ENCODE data around the gene ENOSF1. TPM values are rescaled to one million over a fixed set of nuclear protein-coding genes. Genes with fewer than 3 reads are reported as not detected.

Gene ENOSF1
- total RNA-seq, 6 experiments from 2014 or later = 36.7 to 71.9 (median 58.5) TPM

DNA sequence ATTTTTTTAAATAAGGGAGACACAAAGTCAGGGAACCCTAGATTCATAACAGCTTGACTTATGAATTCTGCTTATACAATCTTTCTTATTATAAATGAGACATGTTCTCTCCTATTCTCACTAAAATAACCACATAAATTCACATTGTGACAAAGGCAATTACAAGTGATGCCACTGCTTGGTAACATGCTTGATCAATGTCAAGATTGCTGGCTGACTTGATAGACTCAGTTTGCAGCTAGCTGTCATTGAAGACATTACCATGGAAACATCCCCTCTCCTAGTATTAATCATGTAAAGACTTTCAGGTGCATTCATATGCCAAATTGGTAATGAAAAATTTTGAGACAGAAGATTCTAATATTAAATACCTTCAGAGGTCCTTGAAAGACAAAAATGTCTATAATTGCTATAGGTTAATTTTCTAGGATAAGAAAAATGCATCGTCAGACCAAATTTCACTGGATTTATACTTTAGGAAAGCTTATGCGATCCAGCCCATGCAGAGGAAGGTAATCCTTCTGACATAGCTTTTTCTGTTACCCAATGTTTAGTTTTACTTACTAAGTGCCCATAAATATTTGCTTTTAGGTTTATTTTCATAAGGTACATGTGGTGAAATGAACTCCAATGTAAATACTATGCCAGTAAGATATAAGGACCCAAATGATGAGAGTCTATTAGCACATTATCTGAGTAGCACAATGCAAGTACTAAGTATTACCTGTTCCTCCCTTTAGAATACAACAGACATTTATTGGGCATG is 32.6 kb upstream of the ENOSF1 start:
- ATAC-seq = peak in 2 of 4 donors; percentile 52 to 79
- 90% methylated on average over 2 of the region's 2 CpGs for WGBS (ENCODE audit: insufficient coverage, low coverage, low lambda C conversion rate, missing lambda C conversion rate)
- Histone ChIP-seq H3K9me3 (no peaks in the 10 kb centered on the region), H3K4me3 (no peak overlapping the region), H3K4me1 (no peaks in the 10 kb centered on the region), H3K36me3 (peaks cover 0 to 20% (median 5%) of the 10 kb centered on the region in 4 donors), H3K27ac (no peak overlapping the region), H3K27me3 (no peaks in the 10 kb centered on the region)
- TF ChIP-seq POLR2A (IDR thresholded peaks at IDR 0.05) = no peak
- TF ChIP-seq, protein P1, sequence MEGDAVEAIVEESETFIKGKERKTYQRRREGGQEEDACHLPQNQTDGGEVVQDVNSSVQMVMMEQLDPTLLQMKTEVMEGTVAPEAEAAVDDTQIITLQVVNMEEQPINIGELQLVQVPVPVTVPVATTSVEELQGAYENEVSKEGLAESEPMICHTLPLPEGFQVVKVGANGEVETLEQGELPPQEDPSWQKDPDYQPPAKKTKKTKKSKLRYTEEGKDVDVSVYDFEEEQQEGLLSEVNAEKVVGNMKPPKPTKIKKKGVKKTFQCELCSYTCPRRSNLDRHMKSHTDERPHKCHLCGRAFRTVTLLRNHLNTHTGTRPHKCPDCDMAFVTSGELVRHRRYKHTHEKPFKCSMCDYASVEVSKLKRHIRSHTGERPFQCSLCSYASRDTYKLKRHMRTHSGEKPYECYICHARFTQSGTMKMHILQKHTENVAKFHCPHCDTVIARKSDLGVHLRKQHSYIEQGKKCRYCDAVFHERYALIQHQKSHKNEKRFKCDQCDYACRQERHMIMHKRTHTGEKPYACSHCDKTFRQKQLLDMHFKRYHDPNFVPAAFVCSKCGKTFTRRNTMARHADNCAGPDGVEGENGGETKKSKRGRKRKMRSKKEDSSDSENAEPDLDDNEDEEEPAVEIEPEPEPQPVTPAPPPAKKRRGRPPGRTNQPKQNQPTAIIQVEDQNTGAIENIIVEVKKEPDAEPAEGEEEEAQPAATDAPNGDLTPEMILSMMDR (IDR thresholded peaks at IDR 0.05) = no peak
- DNase-seq = no peak
- intact Hi-C loops (cut with DNase I) = loop anchor here in 1 of 2 donors (5.0 kb wide), 1 partner anchor 87 kb away; no protein-coding TSS in a partner anchor

GRCh38 chr18:741931-742512 is 29.6 kb upstream of the ENOSF1 start:
- intact Hi-C loops (cut with DNase I) = loop anchor here in 1 of 2 donors (5.0 kb wide), 1 partner anchor 90 kb away; no protein-coding TSS in a partner anchor
- ATAC-seq (peak; percentile 85 to 93 (median 89)), DNase-seq (no peak)
- Histone ChIP-seq H3K4me1 (no peaks in the 10 kb centered on the region), H3K4me3 (no peak overlapping the region), H3K27me3 (no peaks in the 10 kb centered on the region), H3K27ac (no peak overlapping the region), H3K9me3 (no peaks in the 10 kb centered on the region), H3K36me3 (peaks cover 0 to 25% (median 10%) of the 10 kb centered on the region in 4 donors)
- no peak for TF ChIP-seq POLR2A (IDR thresholded peaks at IDR 0.05)
- TF ChIP-seq, protein P1 (IDR thresholded peaks at IDR 0.05) = peak; percentile 70 to 86 (median 75)

DNA sequence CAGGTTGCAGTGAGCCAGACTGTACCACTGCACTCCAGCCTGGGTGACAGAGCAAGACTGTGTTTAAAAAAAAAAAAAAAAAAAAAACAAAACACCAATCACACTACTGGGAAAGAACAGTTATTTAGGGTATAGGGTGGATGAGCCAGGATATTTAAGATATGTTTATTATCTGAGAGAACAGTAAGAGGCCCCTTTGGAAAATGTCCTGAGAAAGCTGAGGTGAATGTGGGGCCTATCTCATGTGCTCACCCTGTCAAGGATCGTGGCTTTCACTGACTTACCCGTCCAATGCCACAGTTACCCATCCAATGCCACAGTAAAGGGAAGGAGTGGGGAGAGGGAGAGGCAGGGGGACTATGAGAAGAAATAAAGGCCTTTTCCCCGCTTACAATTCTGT is 19.9 kb upstream of the ENOSF1 start:
- H3K9me3 ChIP-seq = no peaks in the 10 kb centered on the region
- 85% methylated on average over 3 of the region's 3 CpGs for WGBS (ENCODE audit: insufficient coverage, low coverage, low lambda C conversion rate, missing lambda C conversion rate)
- intact Hi-C loops (cut with DNase I) = loop anchor here in 1 of 2 donors (10.0 kb wide), 1 partner anchor 102 kb away; no protein-coding TSS in a partner anchor
- H3K4me1 ChIP-seq = no peaks in the 10 kb centered on the region
- H3K27ac ChIP-seq = no peak overlapping the region
- no peak for ATAC-seq
- TF ChIP-seq, protein P1 (IDR thresholded peaks at IDR 0.05) = no peak
- no peak for TF ChIP-seq POLR2A (IDR thresholded peaks at IDR 0.05)
- H3K36me3 ChIP-seq = peaks cover 0 to 14% (median 2%) of the 10 kb centered on the region in 4 donors
- H3K4me3 ChIP-seq = no peak overlapping the region
- DNase-seq = no peak
- H3K27me3 ChIP-seq = no peaks in the 10 kb centered on the region

DNA sequence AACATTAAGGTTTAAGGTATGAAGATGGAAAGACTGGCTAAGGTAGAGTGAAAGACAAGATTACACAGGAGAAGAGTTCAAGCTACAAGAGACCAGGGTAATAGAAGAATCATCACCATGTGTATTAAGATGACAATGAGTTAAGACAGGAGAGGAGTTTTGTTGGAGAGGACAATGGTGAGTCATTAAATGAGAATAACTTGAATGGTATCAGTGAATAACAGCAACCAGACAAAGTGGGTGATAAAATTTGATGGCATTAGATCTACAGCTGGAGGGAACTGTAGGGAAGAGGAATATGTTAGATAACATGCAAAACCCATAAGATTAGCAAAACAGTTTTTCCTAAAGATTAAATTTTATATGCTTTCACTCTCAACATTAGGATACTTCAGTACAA is 18.8 kb upstream of the ENOSF1 start:
- DNase-seq = no peak
- H3K36me3 ChIP-seq = peaks cover 0 to 8% (median 2%) of the 10 kb centered on the region in 4 donors
- intact Hi-C loops (cut with DNase I) = loop anchor here in 1 of 2 donors (10.0 kb wide), 1 partner anchor 104 kb away; no protein-coding TSS in a partner anchor

More for the DNA sequence above, 18.8 kb upstream of the ENOSF1 start:
- Histone ChIP-seq H3K27ac (no peak overlapping the region), H3K4me1 (no peaks in the 10 kb centered on the region), H3K4me3 (no peak overlapping the region), H3K27me3 (no peaks in the 10 kb centered on the region), H3K9me3 (no peaks in the 10 kb centered on the region)
- no peak for ATAC-seq
- TF ChIP-seq POLR2A (IDR thresholded peaks at IDR 0.05) = no peak
- TF ChIP-seq, protein P1 (IDR thresholded peaks at IDR 0.05) = no peak

Data from right lobe of liver (tissue), 6 donors.